A549 (cell line): ENCODE data around the gene PLCH1. TPM values are rescaled to one million over a fixed set of nuclear protein-coding genes. Genes with fewer than 3 reads are reported as not detected.
A peak's percentile ranks its signal among the peaks of the same experiment; 100 is the strongest.

Experiments
- ATAC-seq, 2 experiments: fragments of 200-7000 bp in 1 of 2; fragments of >200 bp in 1 of 2; cut with Nextera tagmentation in 1 of 2; cut with Tn5 transposase in 1 of 2; 3 replicates each; pipeline versions ENCODE4 v1.8.0 to v1.9.1; 2018 to 2020; ENCODE audit warnings: mild to moderate bottlenecking in 1 of 2, moderate library complexity in 1 of 2
- CTCF ChIA-PET: fragments of 300-600 bp; sonication (Branson Sonifier 250); formaldehyde crosslinking; extraction: SDS; loops from one replicate; lab custom pipeline; 2021; ENCODE audit warnings: antibody characterized with exemption, inconsistent platforms; lab: Yijun Ruan, JAX
- POLR2A ChIA-PET: fragments of 350-600 bp; formaldehyde crosslinking; extraction: SDS; loops from one replicate; lab custom pipeline; 2021; ENCODE audit warnings: antibody characterized with exemption, inconsistent platforms; lab: Yijun Ruan, JAX
- DNase-seq, 2 experiments: peaks; one replicate each; pipeline versions ENCODE4 v3.0.0 to v3.0.0-alpha.2; 2011 to 2016; ENCODE audit warnings: low read depth in 1 of 2, low spot score in 1 of 2
- FAIRE-seq: peaks from 2 replicates; lab custom pipeline; 2011; peaks lifted over from hg19 to GRCh38; lab: Jason Lieb, UNC
- H3K27ac ChIP-seq, 2 experiments: fragments of >200 bp; sonication (Bioruptor Twin); formaldehyde crosslinking; 3 replicates each; pipeline ENCODE4 v1.5.1; 2016 to 2017
- H3K4me1 ChIP-seq: fragments of >200 bp; sonication (Bioruptor Twin); formaldehyde crosslinking; 3 replicates; pipeline ENCODE4 v1.6.1; 2016
- H3K4me2 ChIP-seq: fragments of >200 bp; sonication (Bioruptor Twin); formaldehyde crosslinking; 3 replicates; pipeline ENCODE4 v1.6.1; 2016
- H3K4me3 ChIP-seq: fragments of >200 bp; sonication (Bioruptor Twin); formaldehyde crosslinking; 3 replicates; pipeline ENCODE4 v1.5.1; 2016
- H3K9me3 ChIP-seq: fragments of >200 bp; sonication (Bioruptor Twin); formaldehyde crosslinking; 3 replicates; pipeline ENCODE4 v1.6.1; 2016
- CBX2 ChIP-seq: fragments of 200-600 bp; sonication (generic); IDR thresholded peaks from 2 replicates; pipeline ENCODE4 v1.6.1; 2016; ENCODE audit warnings: low read depth, mild to moderate bottlenecking, borderline replicate concordance
- CHD4 ChIP-seq: fragments of 200-600 bp; sonication (generic); IDR thresholded peaks from 2 replicates; pipeline ENCODE4 v1.6.1; 2016; ENCODE audit warnings: antibody characterized with exemption, mild to moderate bottlenecking, borderline replicate concordance
- EHMT2 ChIP-seq: fragments of 200-600 bp; sonication (generic); IDR thresholded peaks from 2 replicates; pipeline ENCODE4 v1.6.1; 2016; ENCODE audit warnings: antibody characterized with exemption, low read depth, mild to moderate bottlenecking, moderate library complexity
- FOSB ChIP-seq: fragments of 250-450 bp; sonication (Bioruptor Pico); IDR thresholded peaks from 2 replicates; pipeline ENCODE4 v1.5.0; 2020; ENCODE audit warnings: mild to moderate bottlenecking, moderate library complexity
- FOSL2 ChIP-seq, 2 experiments: fragments of 450-650 bp in 1 of 2; fragments of >200 bp in 1 of 2; sonication (Bioruptor Twin) in 1 of 2; formaldehyde crosslinking; IDR thresholded peaks; 2 replicates each; pipeline versions ENCODE4 v1.5.0 to v1.6.1; 2016 to 2020; ENCODE audit warnings: mild to moderate bottlenecking in 1 of 2, moderate library complexity in 1 of 2
- GATA3 ChIP-seq: IDR thresholded peaks from 2 replicates; pipeline ENCODE4 v1.6.1; 2012; ENCODE audit warnings: borderline replicate concordance
- HDAC2 ChIP-seq: fragments of 200-600 bp; sonication (generic); IDR thresholded peaks from 2 replicates; pipeline ENCODE4 v1.6.1; 2016
- HEYL ChIP-seq: fragments of 250-450 bp; sonication (Bioruptor Pico); IDR thresholded peaks from 2 replicates; pipeline ENCODE4 v1.8.0; 2021; ENCODE audit warnings: mild to moderate bottlenecking, moderate library complexity
- HMGXB4 ChIP-seq: fragments of 250-450 bp; sonication (Bioruptor Pico); IDR thresholded peaks from 2 replicates; pipeline ENCODE4 v1.5.0; 2021; ENCODE audit warnings: mild to moderate bottlenecking, moderate library complexity, borderline replicate concordance
- HOXB13 ChIP-seq: fragments of 250-450 bp; sonication (Bioruptor Pico); IDR thresholded peaks from 2 replicates; pipeline ENCODE4 v1.5.0; 2020; ENCODE audit warnings: low read depth, mild to moderate bottlenecking, moderate library complexity
- HOXB5 ChIP-seq: fragments of 250-450 bp; sonication (Bioruptor Pico); IDR thresholded peaks from 2 replicates; pipeline ENCODE4 v1.5.0; 2020; ENCODE audit warnings: mild to moderate bottlenecking, moderate library complexity
- KDM1A ChIP-seq: fragments of 200-600 bp; sonication (generic); IDR thresholded peaks from 2 replicates; pipeline ENCODE4 v1.6.1; 2016; ENCODE audit warnings: low read depth, mild to moderate bottlenecking
- KDM5A ChIP-seq: fragments of 200-600 bp; sonication (generic); IDR thresholded peaks from 2 replicates; pipeline ENCODE4 v1.6.1; 2016; ENCODE audit warnings: antibody characterized with exemption, mild to moderate bottlenecking
- MAZ ChIP-seq: fragments of 150-350 bp; IDR thresholded peaks from 2 replicates; pipeline ENCODE4 v1.6.1; 2014; ENCODE audit warnings: antibody characterized with exemption, low read depth, low read length, borderline replicate concordance
- NR3C1 ChIP-seq: fragments of >200 bp; sonication (Bioruptor Twin); formaldehyde crosslinking; IDR thresholded peaks from 3 replicates; pipeline ENCODE4 v1.6.1; 2017
- POLR2A ChIP-seq: IDR thresholded peaks from 2 replicates; pipeline ENCODE4 v1.6.1; 2012; ENCODE audit warnings: mild to moderate bottlenecking, low read length
- RAD21 ChIP-seq, 2 experiments: fragments of >200 bp in 1 of 2; sonication (Bioruptor Twin) in 1 of 2; formaldehyde crosslinking in 1 of 2; IDR thresholded peaks in 1 of 2; conservative IDR thresholded peaks in 1 of 2; 2 replicates in 1 of 2; 3 replicates in 1 of 2; pipeline ENCODE4 v1.6.1; 2012 to 2018; ENCODE audit warnings: inconsistent platforms in 1 of 2
- RCOR1 ChIP-seq: fragments of 150-350 bp; IDR thresholded peaks from 2 replicates; pipeline ENCODE4 v1.6.1; 2014; ENCODE audit warnings: antibody characterized with exemption, low read length, low read depth
- SMC3 ChIP-seq: fragments of >200 bp; sonication (Bioruptor Twin); formaldehyde crosslinking; IDR thresholded peaks from 3 replicates; pipeline ENCODE4 v1.6.1; 2018; ENCODE audit warnings: inconsistent platforms
- SREBF2 ChIP-seq: fragments of 450-650 bp; IDR thresholded peaks from 2 replicates; pipeline ENCODE4 v1.6.1; 2014; ENCODE audit warnings: mild to moderate bottlenecking, moderate library complexity
- USF2 ChIP-seq: fragments of 450-650 bp; IDR thresholded peaks from 2 replicates; pipeline ENCODE4 v1.6.1; 2014; ENCODE audit warnings: antibody characterized with exemption
- WGBS: methylation state at CpG from one replicate; pipeline ENCODE4 v1.1.6; 2017; ENCODE audit errors: missing lambda C conversion rate; 5-methylcytosine and 5-hydroxymethylcytosine counted together
- polyA plus RNA-seq, 4 experiments: library from polyadenylated mRNA; depleted of rRNA in 3 of 4; stranded (reverse); fragments of >200 nt; fragmentation: RNase III in 1 of 4; extraction: RNeasy Plus Mini Kit Qiagen cat#74134 plus additional on column Dnase treatment in 1 of 4; gene quantifications; 2 replicates in 3 of 4; 3 replicates in 1 of 4; pipeline ENCODE4 v1.2.3, GENCODE V29; 2011 to 2017
- TF ChIP-seq, protein P1 (sequence below): IDR thresholded peaks from 2 replicates; pipeline ENCODE4 v1.6.1; 2012
- TF ChIP-seq, protein P2 (sequence below): fragments of >200 bp; sonication (Bioruptor Twin); formaldehyde crosslinking; IDR thresholded peaks from 2 replicates; pipeline ENCODE4 v1.6.1; 2016
- TF ChIP-seq, protein P3 (sequence below): fragments of 250-450 bp; sonication (Bioruptor Pico); IDR thresholded peaks from 2 replicates; pipeline ENCODE4 v1.5.0; 2020; ENCODE audit warnings: low read depth, mild to moderate bottlenecking, moderate library complexity

PLCH1 gene
- polyA plus RNA-seq, 2 of the 4 experiments (the other 2 are of a cell fraction), result 2.1 to 11.1 TPM

DNA sequence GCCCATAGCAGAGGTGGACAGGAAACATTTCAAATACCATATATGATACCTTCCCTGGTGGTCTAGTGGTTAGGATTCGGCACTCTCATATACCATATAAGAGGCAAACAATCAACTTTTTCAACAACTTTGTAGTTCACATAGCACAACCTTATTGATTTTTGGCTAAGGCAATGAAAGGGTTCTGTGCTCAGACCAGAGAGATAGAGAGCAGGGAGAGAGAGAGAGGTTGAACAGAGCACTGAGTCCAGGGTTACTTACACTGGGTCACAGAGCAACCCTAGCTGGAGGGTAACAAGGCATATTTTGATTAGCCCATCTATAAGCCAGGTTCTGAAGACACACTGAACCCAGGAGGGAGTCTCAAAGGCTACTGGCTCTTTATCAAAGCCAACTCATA is 83.8 kb downstream of the PLCH1 start:
- ChIA-PET POLR2A (no interaction called here), CTCF (interaction anchor here (3.1 kb wide), 1 partner anchor 40 kb away, joined by 10 read pairs; no protein-coding TSS in a partner anchor)
- FAIRE-seq, result no peak

DNA sequence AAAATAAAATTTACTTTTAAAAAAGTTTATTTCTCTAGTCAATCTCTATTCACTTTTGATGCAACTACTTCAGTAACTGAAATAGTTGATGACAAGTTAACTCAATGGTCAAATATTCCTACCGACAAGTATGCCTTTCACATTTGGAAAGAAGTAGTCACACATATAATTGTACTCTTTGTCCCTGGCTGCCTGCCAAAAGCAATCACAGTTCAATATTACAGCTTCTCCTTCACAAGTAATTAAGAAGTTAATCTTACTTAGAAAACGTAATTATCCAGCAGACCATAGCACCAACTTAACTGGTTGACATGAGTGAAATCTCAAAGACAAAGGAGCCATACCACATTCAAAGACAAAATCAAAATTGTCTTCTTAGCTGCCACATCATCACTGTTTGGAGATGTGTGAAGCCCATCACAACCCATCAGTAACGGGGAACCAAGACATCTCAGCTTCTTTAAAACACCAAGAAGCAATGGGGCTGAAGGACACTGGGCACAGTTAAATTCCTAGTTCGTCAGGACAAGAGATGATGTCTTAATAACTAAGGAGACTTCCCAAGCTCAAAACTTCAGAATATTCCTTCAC is 86.1 kb downstream of the PLCH1 start:
- DNase-seq (no peak), FAIRE-seq (no peak), ATAC-seq (no peak)
- H3K27ac ChIP-seq, result no peak overlapping the region
- ChIA-PET POLR2A (no interaction called here), CTCF (interaction anchor here (1.2 kb wide), 1 partner anchor 276 kb away, joined by 3 read pairs; no protein-coding TSS in a partner anchor)
- H3K4me1 ChIP-seq, result peaks cover 33% of the 10 kb centered on the region
- 87% methylated on average over 4 of the region's 4 CpGs for WGBS
- no peak overlapping the region for H3K4me2 ChIP-seq
- H3K9me3 ChIP-seq, result no peaks in the 10 kb centered on the region
- no peak overlapping the region for H3K4me3 ChIP-seq
- TF ChIP-seq HDAC2 (no peak), NR3C1 (no peak), HMGXB4 (CRISPR knock-in tag) (no peak), KDM5A (no peak), POLR2A (no peak), CBX2 (no peak), SMC3 (no peak), HOXB13 (CRISPR knock-in tag) (no peak)

More for the DNA sequence above, 83.8 kb downstream of the PLCH1 start:
- peak overlapping the region; percentile 39; the same call in 2 of the 3 replicates for H3K4me2 ChIP-seq
- WGBS, result 91% methylated on average over 1 of the region's 1 CpG
- H3K27ac ChIP-seq, result peak overlapping the region; percentile 9 to 10; a peak in 2 of 6 replicates
- DNase-seq, result no peak
- peaks cover 51% of the 10 kb centered on the region for H3K4me1 ChIP-seq
- ATAC-seq, result no peak
- TF ChIP-seq KDM1A (no peak), MAZ (no peak), HEYL (CRISPR knock-in tag) (no peak), SREBF2 (no peak)
- TF ChIP-seq, protein P1, sequence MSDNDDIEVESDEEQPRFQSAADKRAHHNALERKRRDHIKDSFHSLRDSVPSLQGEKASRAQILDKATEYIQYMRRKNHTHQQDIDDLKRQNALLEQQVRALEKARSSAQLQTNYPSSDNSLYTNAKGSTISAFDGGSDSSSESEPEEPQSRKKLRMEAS, result no peak
- H3K4me3 ChIP-seq, result no peak overlapping the region
- no peaks in the 10 kb centered on the region for H3K9me3 ChIP-seq

- DNase-seq, result no peak
- 91% methylated on average over 5 of the region's 5 CpGs for WGBS
These were observed 86.9 kb downstream of the PLCH1 start for GRCh38 chr3:155658006-155658405.

More at GRCh38 chr3:155658006-155658405, 86.9 kb downstream of the PLCH1 start:
- no peak overlapping the region for H3K4me3 ChIP-seq
- ATAC-seq (no peak), FAIRE-seq (no peak)
- no peaks in the 10 kb centered on the region for H3K9me3 ChIP-seq
- ChIA-PET CTCF (no interaction called here), POLR2A (no interaction called here)
- TF ChIP-seq SMC3 (no peak), RCOR1 (no peak), RAD21 (conservative IDR thresholded peaks at IDR 0.05 in 1 of 2, IDR thresholded peaks at IDR 0.05 in 1 of 2) (no peak), HOXB5 (CRISPR knock-in tag) (no peak), POLR2A (no peak), FOSB (no peak), GATA3 (no peak), CHD4 (no peak), USF2 (no peak), EHMT2 (no peak), FOSL2 (IDR thresholded peaks at IDR 0.05) (no peak), FOSL2 (CRISPR knock-in tag; IDR thresholded peaks at IDR 0.05) (no peak)
- TF ChIP-seq, protein P2, sequence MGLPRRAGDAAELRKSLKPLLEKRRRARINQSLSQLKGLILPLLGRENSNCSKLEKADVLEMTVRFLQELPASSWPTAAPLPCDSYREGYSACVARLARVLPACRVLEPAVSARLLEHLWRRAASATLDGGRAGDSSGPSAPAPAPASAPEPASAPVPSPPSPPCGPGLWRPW, result no peak
- TF ChIP-seq, protein P1, result no peak
- TF ChIP-seq, protein P3, sequence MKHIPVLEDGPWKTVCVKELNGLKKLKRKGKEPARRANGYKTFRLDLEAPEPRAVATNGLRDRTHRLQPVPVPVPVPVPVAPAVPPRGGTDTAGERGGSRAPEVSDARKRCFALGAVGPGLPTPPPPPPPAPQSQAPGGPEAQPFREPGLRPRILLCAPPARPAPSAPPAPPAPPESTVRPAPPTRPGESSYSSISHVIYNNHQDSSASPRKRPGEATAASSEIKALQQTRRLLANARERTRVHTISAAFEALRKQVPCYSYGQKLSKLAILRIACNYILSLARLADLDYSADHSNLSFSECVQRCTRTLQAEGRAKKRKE (CRISPR knock-in tag), result no peak
- H3K4me2 ChIP-seq, result no peak overlapping the region
- no peak overlapping the region for H3K27ac ChIP-seq
- H3K4me1 ChIP-seq, result peaks cover 26% of the 10 kb centered on the region
